Osteoblast (primary cell): Measurements from ENCODE around the gene RGL2. TPM values are rescaled to one million over a fixed set of nuclear protein-coding genes. Genes with fewer than 3 reads are reported as not detected.
"Not testable (repeated sequence)": the region's sequence is repeated elsewhere in the genome, so short reads cannot be mapped to it uniquely, and the experiment has no call there.

ENCODE experiments used
- DNase-seq: peaks from one replicate; pipeline ENCODE4 v3.0.0; 2011; ENCODE audit warnings: low spot score, mixed read lengths; ENCODE audit not compliant: insufficient read length; ENCODE audit errors: missing footprints
- H2AFZ ChIP-seq: 2 replicates; pipeline ENCODE4 v1.6.0; 2011; ENCODE audit warnings: mild to moderate bottlenecking, low read length
- H3K27ac ChIP-seq: 2 replicates; pipeline ENCODE4 v1.5.1; 2011; ENCODE audit warnings: mild to moderate bottlenecking, low read depth, low read length, moderate library complexity
- H3K27me3 ChIP-seq: 2 replicates; pipeline ENCODE4 v1.6.0; 2012; ENCODE audit warnings: mild to moderate bottlenecking, control low read depth, inconsistent platforms, low read length, moderate library complexity; ENCODE audit not compliant: insufficient read depth
- H3K36me3 ChIP-seq: 2 replicates; pipeline ENCODE4 v1.5.1; 2011; ENCODE audit warnings: mild to moderate bottlenecking, low read length, control low read depth, moderate library complexity; ENCODE audit not compliant: insufficient read depth
- H3K4me1 ChIP-seq: 2 replicates; pipeline ENCODE4 v1.5.1; 2011; ENCODE audit warnings: mild to moderate bottlenecking, low read length, control low read depth, moderate library complexity; ENCODE audit not compliant: insufficient read depth
- H3K4me2 ChIP-seq: 2 replicates; pipeline ENCODE4 v1.6.0; 2011; ENCODE audit warnings: mild to moderate bottlenecking, low read length; ENCODE audit not compliant: insufficient read depth
- H3K4me3 ChIP-seq: fragments of 200-600 bp; sonication (generic); 3 replicates; pipeline ENCODE4 v1.5.1; 2012; ENCODE audit warnings: mild to moderate bottlenecking, low read length, inconsistent platforms; ENCODE audit not compliant: insufficient read depth
- H3K79me2 ChIP-seq: 2 replicates; pipeline ENCODE4 v1.6.0; 2012; ENCODE audit warnings: mild to moderate bottlenecking, low read length, control low read depth, inconsistent platforms; ENCODE audit not compliant: insufficient read depth
- H3K9me3 ChIP-seq: 2 replicates; pipeline ENCODE4 v1.5.1; 2011; ENCODE audit warnings: low read depth, low read length, control low read depth
- H4K20me1 ChIP-seq: 2 replicates; pipeline ENCODE4 v1.6.0; 2012; ENCODE audit warnings: mild to moderate bottlenecking, low read length, control low read depth; ENCODE audit not compliant: insufficient read depth
- CTCF ChIP-seq: IDR thresholded peaks from 2 replicates; pipeline ENCODE4 v1.5.1; 2011; ENCODE audit warnings: mild to moderate bottlenecking, low read depth, low read length, moderate library complexity; ENCODE audit errors: extremely low read depth
- total RNA-seq: library from RNA; depleted of rRNA; stranded (reverse); fragments of >200 nt; gene quantifications from 2 replicates; pipeline ENCODE4 v1.2.3, GENCODE V29; 2012

Gene RGL2
- total RNA-seq, 1 donor, result 35.5 TPM

DNA sequence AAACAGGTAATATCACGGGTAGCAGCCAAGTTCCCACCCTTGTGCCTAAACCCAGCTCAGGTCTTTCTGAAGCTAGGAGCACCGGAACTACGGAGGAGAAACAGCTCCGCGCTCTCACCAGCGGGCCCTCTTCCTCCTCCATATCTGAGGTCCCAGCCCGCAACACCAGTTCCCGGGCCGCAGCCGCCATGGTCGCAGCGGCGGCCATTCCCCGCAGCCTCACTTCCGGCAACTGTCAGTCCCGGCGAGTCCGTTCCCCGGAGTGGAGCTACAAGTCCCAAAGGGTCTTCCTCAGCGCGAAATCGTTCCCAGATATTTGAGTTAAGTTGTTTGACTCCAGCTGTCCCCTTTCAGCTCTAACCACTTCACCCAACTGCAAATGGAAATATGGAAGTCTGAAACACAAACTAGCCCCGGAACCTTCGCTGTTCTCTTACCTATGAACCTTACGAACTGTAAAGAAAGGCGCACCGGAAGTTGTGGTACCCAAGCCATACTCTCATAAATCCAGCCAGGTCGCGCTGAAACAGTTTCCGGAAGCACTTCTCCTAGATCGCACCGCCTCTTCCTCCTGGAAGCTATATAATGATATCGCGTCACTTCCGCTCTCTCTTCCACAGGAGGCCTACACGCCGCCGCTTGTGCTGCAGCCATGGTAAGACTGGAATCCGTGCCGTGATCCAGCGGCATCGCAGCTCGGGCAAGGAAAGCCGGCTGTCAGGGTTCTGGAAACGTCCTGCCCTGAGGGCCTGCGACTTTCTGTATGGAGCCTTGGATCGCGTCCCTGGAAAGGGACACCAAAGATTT lies 27.1 kb downstream of the RGL2 start, which contains the start of the genes RPS18 and VPS52:
TSS of gene RPS18 (plus strand) at position 608 of the 807 bp plus-strand sequence. CDS start at position 653, 45 bp downstream.
TSS of gene VPS52 (minus strand) at position 409 of the 807 bp plus-strand sequence. CDS start at position 208, 201 bp downstream.
- Histone ChIP-seq H3K27me3 (no peaks in the 10 kb centered on the region), H3K4me2 (peak within 1 kb of the TSS; percentile 99), H3K79me2 (peaks cover 58% of the 10 kb centered on the region), H3K4me3 (peak within 1 kb of the TSS; percentile 89), H4K20me1 (peaks cover 45% of the 10 kb centered on the region), H3K36me3 (peaks cover 71% of the 10 kb centered on the region), H2AFZ (peak within 1 kb of the TSS; percentile 100), H3K27ac (peak within 1 kb of the TSS; percentile 95), H3K9me3 (no peaks in the 10 kb centered on the region), H3K4me1 (peaks cover 46% of the 10 kb centered on the region)
- peak; percentile 94 for DNase-seq
- TF ChIP-seq CTCF, result no peak

- Histone ChIP-seq H3K9me3 (no peaks in the 10 kb centered on the region), H3K4me1 (peaks cover 40% of the 10 kb centered on the region), H2AFZ (peak overlapping the region; percentile 100), H4K20me1 (peaks cover 42% of the 10 kb centered on the region), H3K4me2 (peak overlapping the region; percentile 99), H3K36me3 (peaks cover 71% of the 10 kb centered on the region), H3K4me3 (peak overlapping the region; percentile 89), H3K79me2 (peaks cover 58% of the 10 kb centered on the region), H3K27me3 (no peaks in the 10 kb centered on the region), H3K27ac (peak overlapping the region; percentile 95)
- TF ChIP-seq CTCF, result no peak
- no peak for DNase-seq
These were observed 27.6 kb downstream of the RGL2 start for GRCh38 chr6:33271117-33271467.

- H3K36me3 ChIP-seq, result peaks cover 58% of the 10 kb centered on the region
These were observed 34.7 kb downstream of the RGL2 start for GRCh38 chr6:33264015-33264414.

DNA sequence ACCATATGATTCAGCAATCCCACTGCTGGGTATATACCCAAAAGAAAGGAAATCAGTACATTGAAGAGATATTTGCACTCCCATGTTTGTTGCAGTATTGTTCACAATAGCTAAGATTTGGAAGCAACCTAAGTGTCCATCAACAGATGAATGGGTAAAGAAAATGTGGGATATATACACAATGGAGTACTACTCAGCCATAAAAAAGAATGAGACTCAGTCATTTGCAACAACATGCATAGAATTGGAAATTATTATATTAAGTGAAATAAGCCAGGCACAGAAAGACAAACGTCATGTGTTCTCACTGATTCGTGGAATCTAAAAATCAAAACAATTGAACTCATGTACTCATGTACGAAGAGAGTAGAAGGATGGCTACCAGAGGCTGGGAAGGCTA lies 36.3 kb downstream of the RGL2 start:
- H2AFZ ChIP-seq, DNase-seq, H3K9me3 ChIP-seq, H3K27me3 ChIP-seq, H3K27ac ChIP-seq, H4K20me1 ChIP-seq, H3K4me2 ChIP-seq, H3K79me2 ChIP-seq, H3K4me3 ChIP-seq: not testable (repeated sequence)
- H3K4me1 ChIP-seq, result peaks cover 15% of the 10 kb centered on the region
- peaks cover 47% of the 10 kb centered on the region for H3K36me3 ChIP-seq

More at GRCh38 chr6:33264015-33264414, 34.7 kb downstream of the RGL2 start:
- no peak for DNase-seq
- H3K79me2 ChIP-seq, result no peaks in the 10 kb centered on the region
- H2AFZ ChIP-seq, result no peak overlapping the region
- no peaks in the 10 kb centered on the region for H3K9me3 ChIP-seq
- no peak for TF ChIP-seq CTCF
- peaks cover 15% of the 10 kb centered on the region for H3K4me1 ChIP-seq
- H3K4me2 ChIP-seq, result no peak overlapping the region
- H4K20me1 ChIP-seq, result no peaks in the 10 kb centered on the region
- H3K4me3 ChIP-seq, result no peak overlapping the region
- H3K27ac ChIP-seq, result no peak overlapping the region
- H3K27me3 ChIP-seq, result no peaks in the 10 kb centered on the region
